ENCODE measurements around the gene GNL2.

GNL2 gene

DNA sequence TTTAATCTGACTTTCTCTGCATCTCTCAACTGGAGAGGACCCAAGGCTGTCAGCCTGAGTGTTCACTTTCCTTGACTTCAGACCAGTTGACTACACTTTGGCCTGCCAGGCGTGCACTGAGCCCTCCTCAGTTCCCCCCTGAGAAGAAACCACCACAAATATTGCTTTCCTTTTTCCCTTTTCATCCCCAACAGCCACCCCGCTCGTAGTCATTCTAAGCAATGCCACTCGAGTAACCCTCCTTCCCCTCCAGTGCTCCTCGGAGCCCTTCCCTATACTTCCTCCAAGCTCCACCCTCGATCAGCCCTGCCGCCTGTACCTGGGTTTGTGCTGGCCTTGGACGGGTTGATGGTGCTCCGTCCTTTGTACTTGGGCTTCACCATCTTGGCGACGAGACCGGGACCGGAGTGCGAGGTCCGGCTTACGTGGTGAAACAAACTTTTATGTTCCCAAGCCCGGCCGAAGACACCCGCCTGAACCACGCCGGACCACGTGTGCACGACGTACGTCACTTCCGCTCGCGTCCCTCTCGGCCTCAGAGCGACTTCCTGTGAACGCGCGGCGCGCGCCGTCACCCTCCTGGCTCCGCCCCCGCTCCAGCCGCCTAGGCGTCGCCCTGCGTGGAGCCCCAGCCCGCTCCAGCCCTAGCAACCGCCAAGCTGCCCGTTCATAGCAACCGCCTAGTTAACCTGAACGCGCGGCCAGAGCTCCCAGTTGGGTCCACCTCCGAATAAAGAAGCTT, at the start of gene GNL2:
Gene GNL2 (minus strand): TSS at position 498 of the 742 bp plus-strand sequence. CDS start 115 bp downstream, at position 383.
- DNase-seq (ENCODE audit: low spot score): peak; percentile 90

DNA sequence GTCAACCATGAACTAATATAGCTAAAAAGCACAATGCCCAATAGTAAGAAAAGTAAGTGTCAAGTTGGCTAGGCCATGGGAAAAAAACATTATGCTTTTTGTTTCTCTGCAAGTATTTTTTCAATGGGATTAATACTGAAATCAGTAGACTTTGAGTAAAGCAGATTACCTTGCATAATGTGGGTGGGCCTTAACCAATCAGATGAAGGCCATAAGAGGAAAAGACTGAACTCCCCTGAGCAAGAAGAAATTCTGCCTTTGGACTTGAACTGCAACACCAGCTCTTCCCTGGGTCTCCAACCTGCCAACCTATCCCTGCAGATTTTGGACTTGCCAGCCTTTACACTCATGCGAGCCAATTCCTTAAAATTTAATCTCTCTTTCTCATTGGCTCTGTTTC, 45.3 kb upstream of the GNL2 start:
- DNase-seq (ENCODE audit: low spot score): no peak

GRCh38 chr1:37636435-37636834, 40.7 kb upstream of the GNL2 start:
- DNase-seq (ENCODE audit: low spot score): no peak

DNA sequence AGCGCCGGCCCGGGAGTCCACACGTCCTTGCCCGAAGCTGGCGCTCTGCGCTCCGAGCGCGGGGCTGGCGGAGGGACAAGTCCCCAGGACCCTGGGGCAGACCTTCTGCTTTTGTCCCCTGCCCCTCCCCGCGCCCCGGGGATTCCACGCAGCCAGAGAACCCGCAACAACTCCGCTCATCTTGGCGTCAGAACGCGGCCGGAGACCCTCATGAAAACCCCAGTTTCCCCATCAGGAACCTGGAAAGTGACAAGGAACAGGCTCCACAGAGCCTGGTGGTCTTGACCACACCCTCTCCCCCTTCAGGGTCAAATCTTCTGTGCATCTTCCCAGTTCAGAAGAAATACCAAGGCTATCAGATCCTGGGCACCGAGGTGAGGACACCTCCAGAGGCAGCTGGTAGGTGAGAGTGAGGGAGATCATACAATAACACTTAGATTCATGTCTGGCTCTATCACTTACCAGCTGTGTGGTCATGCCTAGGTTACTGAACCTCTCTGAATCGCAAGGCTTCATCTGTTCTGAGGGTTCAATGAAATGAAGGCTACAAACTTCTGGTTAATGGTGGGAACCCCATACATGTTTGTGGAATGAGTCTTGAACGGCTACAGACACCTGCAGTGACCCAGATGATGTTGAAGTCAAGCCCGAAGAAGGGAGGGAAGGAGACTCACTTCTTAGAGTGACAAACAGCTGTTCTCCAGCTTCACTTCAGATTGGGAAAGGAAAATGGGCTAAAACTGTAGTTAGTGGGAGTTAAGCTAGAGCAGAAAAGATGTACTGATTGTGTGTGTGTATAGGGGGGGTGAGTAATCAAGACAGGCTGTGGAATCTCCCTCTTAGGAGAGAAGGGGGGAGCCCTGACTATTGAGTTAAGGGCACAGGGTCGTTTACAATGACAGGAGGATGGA, 39.5 kb upstream of the GNL2 start:
- DNase-seq (ENCODE audit: low spot score): no peak

GRCh38 chr1:37634244-37634991, 38.7 kb upstream of the GNL2 start, which contains the start of gene RSPO1:
RSPO1 (minus strand) TSS chr1:37634892; CDS start chr1:37629661, 5,231 bp downstream.
- DNase-seq (ENCODE audit: low spot score): peak; percentile 11

DNA sequence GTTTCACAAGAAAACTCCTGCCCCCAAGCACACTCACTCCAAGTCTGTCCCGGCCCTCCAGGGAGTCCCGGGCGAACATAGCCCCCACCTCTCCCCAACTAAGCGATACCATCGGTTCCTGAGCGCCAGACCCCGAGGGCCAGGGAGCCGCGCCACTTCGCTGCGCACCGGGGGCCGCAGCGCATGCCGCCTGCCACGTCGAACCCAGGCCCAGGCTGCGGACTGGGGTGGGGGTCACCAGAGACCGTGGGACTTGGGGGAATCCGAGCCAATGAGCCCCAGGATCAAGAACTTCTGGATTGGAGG, 38.2 kb upstream of the GNL2 start:
- DNase-seq (ENCODE audit: low spot score): no peak

DNA sequence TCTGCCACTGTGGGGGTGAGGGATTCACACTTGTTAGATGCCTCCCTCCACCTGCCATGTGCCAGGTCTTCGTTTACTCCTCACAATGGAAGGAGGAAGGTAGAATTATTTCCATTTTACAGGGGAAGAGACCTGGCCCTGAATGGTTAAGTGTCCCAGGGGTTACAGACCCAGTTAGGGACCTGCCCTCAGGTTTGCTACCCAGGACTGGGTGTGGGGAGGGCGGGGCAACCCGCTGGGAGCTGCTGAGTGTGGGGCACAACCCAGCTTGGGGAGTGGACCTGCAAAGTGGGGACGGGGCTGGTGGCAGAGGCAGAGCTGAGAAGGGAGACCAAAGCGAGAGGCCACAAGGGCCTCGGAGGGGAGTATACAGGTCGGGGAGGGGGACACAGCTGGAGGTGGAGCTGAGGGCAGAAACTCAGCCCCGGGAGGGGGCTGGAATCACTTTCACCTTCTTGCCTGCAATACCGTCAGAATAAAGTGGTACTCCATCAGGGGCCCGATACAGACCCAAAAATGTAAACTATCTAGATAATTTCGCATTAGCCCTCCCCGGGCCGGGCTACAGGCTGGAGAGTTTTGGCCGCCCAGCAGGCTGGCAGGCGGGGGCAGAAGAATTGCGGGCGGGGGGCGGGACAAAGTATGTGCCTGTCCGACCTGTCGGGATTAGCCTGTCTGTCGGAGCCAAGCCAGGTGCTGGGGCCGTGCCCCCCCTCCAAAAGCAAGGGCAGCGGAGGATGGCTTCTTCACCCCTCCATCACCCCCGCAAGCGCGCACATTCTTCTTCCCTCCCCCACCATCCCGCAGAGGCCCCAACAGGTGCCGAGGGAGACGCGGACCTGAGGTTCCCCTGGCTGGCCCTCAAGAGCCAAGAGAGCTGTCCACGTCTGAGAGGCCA, 37.6 kb upstream of the GNL2 start:
- no peak for DNase-seq (ENCODE audit: low spot score)

DNA sequence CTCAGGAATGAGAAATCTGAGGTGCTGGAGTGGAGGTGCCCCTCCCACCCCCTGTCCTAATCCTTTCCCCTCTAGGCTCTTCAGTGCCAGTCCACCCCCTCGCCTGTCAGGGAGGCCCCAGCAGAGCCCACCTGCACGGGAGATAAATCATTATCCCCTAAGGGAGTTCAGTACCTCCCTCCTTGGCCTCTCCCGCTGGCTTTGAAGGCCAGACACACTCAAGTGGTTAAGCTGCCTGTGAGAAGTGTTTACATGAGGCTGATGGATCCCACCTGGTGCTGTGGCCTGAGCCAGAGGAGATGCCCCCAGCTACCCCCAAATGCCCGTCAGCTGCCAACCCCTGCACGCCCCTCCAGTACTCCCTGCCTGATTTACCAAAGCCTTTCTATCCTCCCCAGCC, 35.3 kb upstream of the GNL2 start:
- no peak for DNase-seq (ENCODE audit: low spot score)

DNA sequence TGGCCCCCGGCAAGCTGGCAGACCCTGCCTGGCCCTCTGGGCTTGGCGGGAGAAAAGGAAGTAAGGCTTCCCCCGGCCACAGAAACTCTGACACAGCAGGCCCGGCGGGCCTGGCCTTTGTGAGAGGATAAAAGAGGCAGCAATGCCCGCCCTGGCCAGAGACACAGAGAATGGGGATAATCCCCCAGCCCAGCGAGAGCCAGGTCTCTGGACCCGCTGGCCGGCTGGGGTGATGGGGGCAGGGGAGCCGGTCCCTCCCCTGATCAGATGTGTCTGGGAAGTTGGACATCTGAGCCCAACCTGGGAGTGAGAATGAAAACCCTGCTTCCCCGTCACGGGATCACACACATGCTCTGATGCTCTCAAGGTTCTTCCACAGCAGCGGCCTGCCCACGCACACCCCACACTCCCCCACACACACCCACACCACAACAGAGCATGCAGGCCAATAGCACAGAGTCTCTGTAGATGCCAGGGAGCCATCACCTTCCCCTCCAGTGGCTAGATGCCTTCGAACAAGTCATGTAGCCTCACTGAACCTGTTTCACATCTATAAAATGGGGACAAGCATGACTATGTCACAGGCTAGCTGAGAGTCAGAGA, 34.8 kb upstream of the GNL2 start:
- DNase-seq (ENCODE audit: low spot score): no peak

GRCh38 chr1:37629726-37630425, 34.1 kb upstream of the GNL2 start:
- DNase-seq (ENCODE audit: low spot score): no peak

DNA sequence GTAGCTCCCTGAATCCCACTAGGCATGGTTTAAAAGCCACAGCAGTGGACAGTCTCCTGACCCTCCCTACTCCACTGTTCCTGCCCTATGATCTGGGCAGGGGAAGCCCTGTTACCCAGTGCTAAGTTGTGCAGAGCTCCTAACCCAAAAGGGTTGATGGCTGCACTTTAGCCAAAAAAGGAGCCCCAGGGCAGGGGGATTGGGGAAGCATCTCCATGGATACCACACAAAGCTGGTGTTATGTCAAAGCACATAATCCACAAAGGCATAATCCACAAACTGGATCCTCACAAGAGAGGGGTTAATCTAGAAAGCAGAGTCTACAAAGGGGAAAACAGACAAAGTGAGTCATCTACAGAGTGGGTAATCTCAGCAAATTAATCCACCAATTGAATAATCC, 33.3 kb upstream of the GNL2 start:
- no peak for DNase-seq (ENCODE audit: low spot score)

DNA sequence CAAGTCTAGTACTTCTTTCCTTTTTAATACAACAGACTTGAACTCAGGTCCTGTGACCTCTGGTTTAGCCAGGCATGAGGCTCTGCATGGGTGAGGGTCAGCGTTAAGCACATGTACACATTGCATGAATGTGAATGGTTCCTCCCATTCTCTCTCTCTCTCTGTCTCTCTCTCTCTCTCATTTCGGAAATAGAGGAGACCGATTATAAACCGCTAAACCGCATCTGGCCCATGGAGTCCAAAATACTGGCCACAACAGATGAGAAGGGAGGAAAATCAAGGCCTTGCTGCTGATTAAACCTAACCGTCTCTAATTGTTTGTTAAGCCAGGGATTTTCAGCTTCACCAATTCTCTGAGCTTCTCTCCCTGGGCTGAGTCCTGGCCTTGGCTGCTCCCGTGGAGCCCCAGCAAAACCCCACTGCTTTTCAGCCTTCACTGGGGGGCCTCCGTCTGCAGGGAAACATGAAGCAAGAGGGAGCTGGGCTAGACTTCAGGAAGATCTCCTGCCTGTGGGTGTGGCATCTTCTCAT, 32.4 kb upstream of the GNL2 start:
- DNase-seq (ENCODE audit: low spot score): no peak

- DNase-seq (ENCODE audit: low spot score): no peak
Observed at GRCh38 chr1:37622131-37622530, 26.4 kb upstream of the GNL2 start.

DNA sequence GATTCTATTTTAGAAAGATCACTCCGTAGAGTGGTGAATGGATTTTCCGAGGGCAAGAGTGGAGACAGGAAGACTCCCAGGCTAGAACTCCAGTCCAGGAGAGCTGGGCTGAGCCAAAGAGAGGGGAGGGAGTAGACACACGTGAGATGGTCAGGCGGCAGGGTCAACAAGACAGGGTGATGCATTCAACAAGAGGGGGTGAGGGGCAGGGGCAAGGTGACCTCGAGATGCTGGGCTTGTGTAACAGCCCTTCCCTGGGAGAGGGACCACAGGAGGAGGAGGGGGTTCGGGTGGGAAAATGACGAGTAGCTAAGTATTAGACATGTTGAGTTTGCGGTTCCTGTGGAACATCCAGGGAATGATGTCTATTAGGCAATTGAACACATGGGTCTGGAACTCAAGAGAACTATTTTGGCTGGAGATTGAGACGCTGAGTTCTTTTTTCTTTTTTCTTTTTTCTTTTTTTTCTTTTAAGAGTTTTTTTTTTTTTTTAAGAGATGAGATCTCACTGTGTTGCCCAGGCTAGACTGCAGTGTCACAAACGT, 25.7 kb upstream of the GNL2 start:
- DNase-seq (ENCODE audit: low spot score): no peak

DNA sequence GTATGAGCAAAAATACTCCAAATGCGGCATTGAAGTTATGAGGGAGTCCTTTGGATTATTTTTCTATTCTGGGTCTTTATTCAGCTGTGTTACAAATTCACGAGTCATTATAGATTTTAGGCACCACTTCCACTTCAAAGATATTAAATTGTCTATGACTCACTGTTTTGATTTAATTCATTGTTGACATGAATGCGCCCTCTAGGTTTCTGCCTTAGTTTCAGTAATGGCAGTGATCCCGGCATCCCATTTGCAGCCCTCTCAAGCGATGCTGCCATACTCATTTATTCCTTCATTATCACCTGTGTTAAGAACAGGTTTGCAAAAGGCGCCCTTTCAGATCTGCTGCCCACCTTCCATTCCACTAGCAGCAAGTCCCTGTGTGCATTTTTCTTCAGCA, 25.0 kb upstream of the GNL2 start:
- DNase-seq (ENCODE audit: low spot score): peak; percentile 46

- DNase-seq (ENCODE audit: low spot score): no peak
Observed at GRCh38 chr1:37616330-37616729, 20.6 kb upstream of the GNL2 start.

DNA sequence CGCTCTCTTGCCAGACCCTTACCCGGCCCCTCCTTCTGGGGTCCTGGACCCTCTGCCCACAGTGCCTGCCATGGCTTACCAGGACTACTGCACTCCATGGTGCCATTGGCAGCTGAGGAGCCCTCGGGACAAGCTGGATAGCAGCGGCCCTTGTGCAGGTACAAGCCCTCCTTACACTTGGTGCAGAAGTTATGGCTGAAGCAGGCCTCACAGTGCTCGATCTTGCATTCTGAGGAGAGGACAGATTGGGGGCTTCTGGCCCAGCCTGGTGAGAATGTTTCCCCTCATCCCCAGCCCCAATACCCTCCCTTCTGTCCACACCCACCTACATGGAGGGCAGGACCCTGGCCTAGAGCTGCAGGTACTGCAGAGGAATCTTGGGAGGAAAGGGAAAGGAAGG, 18.4 kb upstream of the GNL2 start:
- DNase-seq (ENCODE audit: low spot score): no peak

GRCh38 chr1:37612186-37612585, 16.4 kb upstream of the GNL2 start:
- DNase-seq (ENCODE audit: low spot score): no peak

GRCh38 chr1:37609994-37610393, 14.3 kb upstream of the GNL2 start:
- no peak for DNase-seq (ENCODE audit: low spot score)

DNA sequence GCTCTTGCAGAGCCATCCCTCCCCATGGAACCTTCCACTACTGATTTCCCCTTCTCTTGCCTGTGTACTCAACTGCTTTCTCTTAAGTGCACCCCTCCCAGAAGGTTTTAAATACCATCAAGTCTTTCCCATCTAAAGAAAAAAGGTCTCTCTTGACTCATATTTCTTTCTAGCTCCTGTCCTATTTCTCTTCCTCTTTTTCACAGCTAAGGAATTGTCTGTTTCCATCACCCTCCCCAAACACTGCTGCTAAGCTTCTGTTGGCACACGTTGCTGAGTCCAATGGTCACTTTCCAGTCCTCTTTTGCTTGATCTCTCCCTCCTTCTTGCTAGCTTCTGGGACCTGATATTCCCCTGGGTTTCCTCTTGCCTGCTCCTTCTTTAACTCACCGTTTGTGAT, 13.3 kb upstream of the GNL2 start:
- no peak for DNase-seq (ENCODE audit: low spot score)

All from SW480 (cell line).